Kidney (tissue), 14 donors: ENCODE data around the gene PPP4R1. TPM values are rescaled to one million over a fixed set of nuclear protein-coding genes. Genes with fewer than 3 reads are reported as not detected.

Experiments used
- DNase-seq, 5 donors: peaks; one replicate each; pipeline ENCODE4 v3.0.0-alpha.2; 2013 to 2020
- FAIRE-seq: peaks from 2 replicates; lab custom pipeline; 2012; peaks lifted over from hg19 to GRCh38; lab: Jason Lieb, UNC
- H3K27ac ChIP-seq, 2 donors: one replicate each; pipeline ENCODE4 v1.7.0; 2013; ENCODE audit warnings: low read depth in 2 of 2, low read length in 2 of 2, inconsistent platforms in 1 of 2
- H3K27me3 ChIP-seq: one replicate; pipeline ENCODE4 v1.7.1; 2013; ENCODE audit warnings: low read length, inconsistent platforms; ENCODE audit not compliant: control insufficient read depth, insufficient read depth
- H3K36me3 ChIP-seq, 3 donors: one replicate each; pipeline versions ENCODE4 v1.7.0 to v1.7.1; 2013; ENCODE audit warnings: low read length in 3 of 3, control low read depth in 1 of 3, inconsistent platforms in 1 of 3; ENCODE audit not compliant: insufficient read depth in 3 of 3, control insufficient read depth in 2 of 3
- H3K4me1 ChIP-seq, 3 donors: one replicate each; pipeline versions ENCODE4 v1.7.0 to v1.7.1; 2013; ENCODE audit warnings: low read length in 3 of 3, inconsistent platforms in 1 of 3, low read depth in 1 of 3; ENCODE audit not compliant: control insufficient read depth in 2 of 3, insufficient read depth in 2 of 3
- H3K4me3 ChIP-seq, 3 donors: one replicate each; pipeline versions ENCODE4 v1.7.0 to v1.8.1; 2013; ENCODE audit warnings: low read length in 3 of 3, control low read depth in 1 of 3, inconsistent platforms in 1 of 3
- H3K9ac ChIP-seq, 3 donors: one replicate each; pipeline versions ENCODE4 v1.7.0 to v1.7.1; 2013; ENCODE audit warnings: low read length in 3 of 3, control low read depth in 1 of 3, inconsistent platforms in 1 of 3
- H3K9me3 ChIP-seq, 3 donors: one replicate each; pipeline versions ENCODE4 v1.7.0 to v1.7.1; 2013; ENCODE audit warnings: low read length in 3 of 3, control low read depth in 1 of 3, inconsistent platforms in 1 of 3; ENCODE audit not compliant: control insufficient read depth in 2 of 3, insufficient read depth in 1 of 3
- CTCF ChIP-seq: IDR thresholded peaks from 3 replicates; pipeline ENCODE4 v1.5.1; 2012; ENCODE audit warnings: mild to moderate bottlenecking, moderate library complexity, borderline replicate concordance; ENCODE audit not compliant: insufficient read depth; ENCODE audit errors: extremely low read depth
- intact Hi-C: fragments of 100-400 bp; cut with DNase I; formaldehyde crosslinking; loops from one replicate; pipeline ENCODE4 v1.11.1; 2022
- polyA plus RNA-seq: library from polyadenylated mRNA; stranded (reverse); fragments of 350-450 nt; fragmentation: Illumina TruSeq; extraction: RNeasy Lipid Tissue Mini Kit (QIAGEN cat#74804); gene quantifications from one replicate; pipeline ENCODE4 v1.2.3, GENCODE V29; 2014; ENCODE audit warnings: low read depth, low replicate concordance; ENCODE audit not compliant: insufficient read depth
- total RNA-seq: library from RNA; stranded (reverse); fragmentation: NEBNext Ultra II Directional; extraction: Animal tissue kit (Norgen Biotek cat#: 25700); gene quantifications from one replicate; pipeline ENCODE4 v1.2.1, GENCODE V29; 2021
- donor health status: control.
- donor health status: control.
- donor health status: control.
- donor health status: control.
- donor health status: control.
- donor health status: DM: yes; HTN: yes; CAD: no.
- donor health status: Normal renal cell carcinoma (clear cell type).

Gene PPP4R1
- total and polyA plus RNA-seq, 2 donors from 2014 or later: 23.9 to 122 TPM

- Histone ChIP-seq H3K36me3 (no peaks in the 10 kb centered on the region), H3K9ac (no peak overlapping the region), H3K27me3 (no peaks in the 10 kb centered on the region), H3K27ac (no peak overlapping the region), H3K4me3 (no peak overlapping the region), H3K9me3 (no peaks in the 10 kb centered on the region), H3K4me1 (no peaks in the 10 kb centered on the region)
- no peak for TF ChIP-seq CTCF
- intact Hi-C loops: no loop called here
- FAIRE-seq (no peak), DNase-seq (peak in 1 of 5 donors; percentile 82)
Observed at GRCh38 chr18:9653390-9653789, 39.0 kb upstream of the PPP4R1 start.

GRCh38 chr18:9649164-9649540 is 34.8 kb upstream of the PPP4R1 start:
- H3K27me3 ChIP-seq: no peaks in the 10 kb centered on the region
- H3K36me3 ChIP-seq: no peaks in the 10 kb centered on the region
- no peak overlapping the region for H3K27ac ChIP-seq
- H3K4me1 ChIP-seq: no peaks in the 10 kb centered on the region
- no peak for FAIRE-seq
- H3K9ac ChIP-seq: no peak overlapping the region
- TF ChIP-seq CTCF: no peak
- intact Hi-C loops: no loop called here
- no peak overlapping the region for H3K4me3 ChIP-seq
- no peaks in the 10 kb centered on the region for H3K9me3 ChIP-seq
- no peak for DNase-seq

GRCh38 chr18:9648431-9649163 is 34.2 kb upstream of the PPP4R1 start:
- Histone ChIP-seq H3K4me1 (no peaks in the 10 kb centered on the region), H3K36me3 (no peaks in the 10 kb centered on the region), H3K27me3 (no peaks in the 10 kb centered on the region), H3K9ac (no peak overlapping the region), H3K27ac (no peak overlapping the region), H3K4me3 (no peak overlapping the region), H3K9me3 (no peaks in the 10 kb centered on the region)
- intact Hi-C loops: no loop called here
- no peak for TF ChIP-seq CTCF
- FAIRE-seq (no peak), DNase-seq (no peak)
